DOHH2 (cell line): ENCODE results near the gene RFC3.

Experiments used
- EZH2phosphoT487 ChIP-seq: fragments of 200-600 bp; sonication (generic); IDR thresholded peaks from 2 replicates; pipeline ENCODE4 v1.6.1; 2017; ENCODE audit warnings: borderline replicate concordance, mild to moderate bottlenecking, antibody characterized with exemption, low read length, moderate library complexity, mixed read lengths
- TF ChIP-seq, protein P1 (sequence below): fragments of 200-600 bp; sonication (generic); IDR thresholded peaks from one replicate; pipeline ENCODE4 v1.5.1; 2014; ENCODE audit warnings: antibody characterized with exemption, mild to moderate bottlenecking, low read depth, low read length; ENCODE audit not compliant: poor library complexity, severe bottlenecking

DNA sequence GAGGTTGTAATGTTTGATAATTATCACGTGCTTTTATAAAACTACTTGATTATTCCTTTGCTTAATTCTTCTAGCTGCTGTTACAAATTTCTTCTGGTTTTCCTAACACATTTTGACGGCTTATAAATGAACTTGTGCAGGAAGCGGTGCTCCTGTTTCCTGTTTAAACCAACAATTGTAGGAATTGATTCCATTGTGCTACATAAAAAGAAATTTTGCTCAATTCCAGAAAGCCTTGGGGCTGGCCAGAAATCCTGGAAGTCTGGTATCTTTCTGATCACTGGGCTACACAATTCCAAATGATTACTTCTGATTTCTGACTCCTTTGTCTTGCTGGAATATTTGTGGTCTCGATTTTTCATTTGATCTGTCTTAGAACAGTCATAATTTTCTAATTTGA is 14.9 kb downstream of the RFC3 start:
- TF ChIP-seq, protein P1, sequence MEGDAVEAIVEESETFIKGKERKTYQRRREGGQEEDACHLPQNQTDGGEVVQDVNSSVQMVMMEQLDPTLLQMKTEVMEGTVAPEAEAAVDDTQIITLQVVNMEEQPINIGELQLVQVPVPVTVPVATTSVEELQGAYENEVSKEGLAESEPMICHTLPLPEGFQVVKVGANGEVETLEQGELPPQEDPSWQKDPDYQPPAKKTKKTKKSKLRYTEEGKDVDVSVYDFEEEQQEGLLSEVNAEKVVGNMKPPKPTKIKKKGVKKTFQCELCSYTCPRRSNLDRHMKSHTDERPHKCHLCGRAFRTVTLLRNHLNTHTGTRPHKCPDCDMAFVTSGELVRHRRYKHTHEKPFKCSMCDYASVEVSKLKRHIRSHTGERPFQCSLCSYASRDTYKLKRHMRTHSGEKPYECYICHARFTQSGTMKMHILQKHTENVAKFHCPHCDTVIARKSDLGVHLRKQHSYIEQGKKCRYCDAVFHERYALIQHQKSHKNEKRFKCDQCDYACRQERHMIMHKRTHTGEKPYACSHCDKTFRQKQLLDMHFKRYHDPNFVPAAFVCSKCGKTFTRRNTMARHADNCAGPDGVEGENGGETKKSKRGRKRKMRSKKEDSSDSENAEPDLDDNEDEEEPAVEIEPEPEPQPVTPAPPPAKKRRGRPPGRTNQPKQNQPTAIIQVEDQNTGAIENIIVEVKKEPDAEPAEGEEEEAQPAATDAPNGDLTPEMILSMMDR = no peak
- no peak for TF ChIP-seq EZH2phosphoT487
